CD14-positive monocyte (primary cell): ENCODE measurements around the gene MARCHF3. TPM values are rescaled to one million over a fixed set of nuclear protein-coding genes. Genes with fewer than 3 reads are reported as not detected.

Experiments used
- DNase-seq, 3 donors: peaks; one replicate each; pipeline ENCODE4 v3.0.0-alpha.2; 2011 to 2022
- H2AFZ ChIP-seq: 2 replicates; pipeline ENCODE4 v1.6.0; 2012; ENCODE audit warnings: mild to moderate bottlenecking, low read depth, low read length, inconsistent platforms; ENCODE audit not compliant: insufficient read depth, poor library complexity, severe bottlenecking
- H3K27ac ChIP-seq, 2 donors: 1 replicate in 1 of 2; 2 replicates in 1 of 2; pipeline ENCODE4 v1.5.1; 2012 to 2013; ENCODE audit warnings: low read length in 2 of 2, control low read depth in 1 of 2, inconsistent platforms in 1 of 2, low read depth in 1 of 2, mild to moderate bottlenecking in 1 of 2
- H3K27me3 ChIP-seq, 2 donors: one replicate each; pipeline versions ENCODE4 v1.6.0 to v1.6.1; 2011 to 2013; ENCODE audit warnings: low read length in 2 of 2; ENCODE audit not compliant: control insufficient read depth in 2 of 2, insufficient read depth in 2 of 2
- H3K36me3 ChIP-seq, 2 donors: replicated peaks in 1 of 2; 1 replicate in 1 of 2; 2 replicates in 1 of 2; pipeline versions ENCODE4 v1.5.1 to v1.6.1; 2012 to 2013; ENCODE audit warnings: low read length in 2 of 2, control low read depth in 1 of 2, inconsistent platforms in 1 of 2, mild to moderate bottlenecking in 1 of 2; ENCODE audit not compliant: insufficient read depth in 2 of 2, control insufficient read depth in 1 of 2
- H3K4me1 ChIP-seq, 2 donors: 1 replicate in 1 of 2; 2 replicates in 1 of 2; pipeline versions ENCODE4 v1.5.1 to v1.6.1; 2012 to 2013; ENCODE audit warnings: low read length in 2 of 2, control low read depth in 1 of 2, inconsistent platforms in 1 of 2, mild to moderate bottlenecking in 1 of 2, moderate library complexity in 1 of 2; ENCODE audit not compliant: insufficient read depth in 2 of 2, control insufficient read depth in 1 of 2
- H3K4me2 ChIP-seq: replicated peaks from 2 replicates; pipeline ENCODE3; 2012; ENCODE audit warnings: low read length, moderate library complexity, mild to moderate bottlenecking; ENCODE audit not compliant: poor library complexity, severe bottlenecking; ENCODE audit errors: extremely low read depth
- H3K4me3 ChIP-seq, 3 experiments: fragments of 200-600 bp in 1 of 3; sonication (generic) in 1 of 3; replicated peaks in 1 of 3; 1 replicate in 2 of 3; 2 replicates in 1 of 3; pipeline ENCODE4 v1.5.1; 2011 to 2013; ENCODE audit warnings: low read length in 3 of 3, mild to moderate bottlenecking in 3 of 3, control low read depth in 2 of 3, low read depth in 2 of 3, inconsistent platforms in 1 of 3, moderate library complexity in 1 of 3
- H3K79me2 ChIP-seq: 2 replicates; pipeline ENCODE4 v1.6.0; 2012; ENCODE audit warnings: mild to moderate bottlenecking, control low read depth, inconsistent platforms, low read length, moderate library complexity; ENCODE audit not compliant: insufficient read depth
- H3K9ac ChIP-seq: 2 replicates; pipeline ENCODE4 v1.6.0; 2017; ENCODE audit warnings: low read length, mild to moderate bottlenecking; ENCODE audit not compliant: insufficient read depth, poor library complexity, severe bottlenecking
- H3K9me3 ChIP-seq, 2 donors: replicated peaks in 1 of 2; 1 replicate in 1 of 2; 2 replicates in 1 of 2; pipeline versions ENCODE4 v1.5.1 to v1.6.1; 2012 to 2013; ENCODE audit warnings: low read length in 2 of 2, control low read depth in 1 of 2; ENCODE audit not compliant: control insufficient read depth in 1 of 2, insufficient read depth in 1 of 2
- H4K20me1 ChIP-seq: 2 replicates; pipeline ENCODE4 v1.6.0; 2012; ENCODE audit warnings: mild to moderate bottlenecking, low read length, control low read depth, moderate library complexity; ENCODE audit not compliant: insufficient read depth
- H3K27ac Mint-ChIP-seq, 7 donors: one replicate each; pipeline ENCODE4 v1.8.0; 2020; ENCODE audit warnings: mild to moderate bottlenecking in 7 of 7, mixed read lengths in 7 of 7, moderate library complexity in 6 of 7, inconsistent platforms in 2 of 7
- H3K27me3 Mint-ChIP-seq, 3 donors: one replicate each; pipeline ENCODE4 v1.8.0; 2021 to 2022; ENCODE audit warnings: low read depth in 3 of 3, mild to moderate bottlenecking in 3 of 3, mixed read lengths in 3 of 3, moderate library complexity in 3 of 3, inconsistent platforms in 1 of 3
- H3K36me3 Mint-ChIP-seq, 2 donors: one replicate each; pipeline ENCODE4 v1.8.0; 2020; ENCODE audit warnings: mixed read lengths in 2 of 2, inconsistent platforms in 1 of 2, mild to moderate bottlenecking in 1 of 2
- H3K4me1 Mint-ChIP-seq: one replicate; pipeline ENCODE4 v1.8.0; 2020; ENCODE audit warnings: mild to moderate bottlenecking, mixed read lengths
- H3K4me3 Mint-ChIP-seq, 2 donors: one replicate each; pipeline ENCODE4 v1.8.0; 2020; ENCODE audit warnings: mild to moderate bottlenecking in 2 of 2, mixed read lengths in 2 of 2, moderate library complexity in 1 of 2
- H3K9me3 Mint-ChIP-seq, 7 donors: one replicate each; pipeline ENCODE4 v1.8.0; 2020 to 2022; ENCODE audit warnings: mixed read lengths in 7 of 7, mild to moderate bottlenecking in 6 of 7, moderate library complexity in 6 of 7, inconsistent platforms in 2 of 7
- CTCF ChIP-seq: fragments of 200-600 bp; IDR thresholded peaks from one replicate; pipeline ENCODE4 v1.8.0; 2022; ENCODE audit warnings: antibody characterized with exemption, mild to moderate bottlenecking
- WGBS: methylation state at CpG from one replicate; pipeline ENCODE4 v1.1.5; 2013; ENCODE audit warnings: missing lambda C conversion rate; ENCODE audit not compliant: insufficient coverage; 5-methylcytosine and 5-hydroxymethylcytosine counted together
- intact Hi-C, 2 donors: fragments of 100-400 bp; cut with micrococcal nuclease; formaldehyde crosslinking; loops; one replicate each; pipeline versions ENCODE4 v1.15.0 to v1.15.1; 2023
- polyA plus RNA-seq, 3 donors: library from polyadenylated mRNA; depleted of rRNA in 1 of 3; unstranded in 2 of 3; stranded (reverse) in 1 of 3; fragments of 300-500 nt in 2 of 3; fragments of >200 nt in 1 of 3; fragmentation: Illumina TruSeq in 2 of 3; gene quantifications; 1 replicate in 2 of 3; 2 replicates in 1 of 3; pipeline ENCODE4 v1.2.3, GENCODE V29; 2012 to 2021

MARCHF3 gene
- polyA plus RNA-seq, 3 donors: 0.88 to 1.6 (median 0.96) TPM

GRCh38 chr5:126982202-126982601 lies 48.2 kb downstream of the MARCHF3 start:
- H3K79me2 ChIP-seq: no peaks in the 10 kb centered on the region

GRCh38 chr5:126981701-126982100 lies 48.7 kb downstream of the MARCHF3 start:
- Mint-ChIP-seq H3K36me3 (no peaks in the 10 kb centered on the region), H3K4me1 (peaks cover 9% of the 10 kb centered on the region), H3K27me3 (no peaks in the 10 kb centered on the region), H3K27ac (no peak overlapping the region), H3K9me3 (peaks cover 0 to 3% (median 0%) of the 10 kb centered on the region in 7 donors), H3K4me3 (no peak overlapping the region)
- no CpG with 5 or more reads among the region's 1 CpG for WGBS
- no peaks in the 10 kb centered on the region for H3K79me2 ChIP-seq
- H3K4me2 ChIP-seq: no peak overlapping the region
- no peak overlapping the region for H3K9ac ChIP-seq
- no peaks in the 10 kb centered on the region for H4K20me1 ChIP-seq
- no peaks in the 10 kb centered on the region for H3K4me1 ChIP-seq
- H3K36me3 ChIP-seq: no peaks in the 10 kb centered on the region
- no peaks in the 10 kb centered on the region for H3K9me3 ChIP-seq
- DNase-seq: no peak
- no peaks in the 10 kb centered on the region for H3K27me3 ChIP-seq
- no peak overlapping the region for H3K27ac ChIP-seq
- no peak overlapping the region for H3K4me3 ChIP-seq
- H2AFZ ChIP-seq: no peak overlapping the region
- TF ChIP-seq CTCF: no peak
- intact Hi-C loops: no loop called here

More at GRCh38 chr5:126982202-126982601, 48.2 kb downstream of the MARCHF3 start:
- Histone ChIP-seq H3K9me3 (no peaks in the 10 kb centered on the region), H3K27ac (no peak overlapping the region), H3K36me3 (no peaks in the 10 kb centered on the region), H3K4me2 (no peak overlapping the region), H4K20me1 (no peaks in the 10 kb centered on the region), H3K27me3 (no peaks in the 10 kb centered on the region), H2AFZ (no peak overlapping the region), H3K9ac (no peak overlapping the region), H3K4me1 (no peaks in the 10 kb centered on the region), H3K4me3 (no peak overlapping the region)
- H3K4me1 Mint-ChIP-seq: peaks cover 9% of the 10 kb centered on the region
- no peak for TF ChIP-seq CTCF
- no peaks in the 10 kb centered on the region for H3K36me3 Mint-ChIP-seq
- H3K27me3 Mint-ChIP-seq: no peaks in the 10 kb centered on the region
- H3K9me3 Mint-ChIP-seq: peaks cover 0 to 3% (median 0%) of the 10 kb centered on the region in 7 donors
- no peak overlapping the region for H3K4me3 Mint-ChIP-seq
- no peak for DNase-seq
- no peak overlapping the region for H3K27ac Mint-ChIP-seq
- intact Hi-C loops: no loop called here
- 100% methylated on average over 1 of the region's 1 CpG for WGBS
